Osteocyte (in vitro differentiated cells): ENCODE measurements around the gene TFAP2D. TPM values are rescaled to one million over a fixed set of nuclear protein-coding genes. Genes with fewer than 3 reads are reported as not detected.

Experiments
- DNase-seq: peaks from one replicate; pipeline ENCODE4 v3.0.0; 2021; ENCODE audit warnings: mixed read lengths; ENCODE audit not compliant: unreplicated experiment; ENCODE audit errors: extremely low spot score
- H3K27ac Mint-ChIP-seq: one replicate; pipeline ENCODE4 v1.8.0; 2021; ENCODE audit warnings: mild to moderate bottlenecking, mixed read lengths; ENCODE audit not compliant: unreplicated experiment
- H3K27me3 Mint-ChIP-seq: one replicate; pipeline ENCODE4 v1.8.0; 2021; ENCODE audit warnings: mixed read lengths; ENCODE audit not compliant: unreplicated experiment
- H3K36me3 Mint-ChIP-seq: one replicate; pipeline ENCODE4 v1.8.0; 2021; ENCODE audit warnings: mixed read lengths; ENCODE audit not compliant: unreplicated experiment
- H3K4me1 Mint-ChIP-seq: one replicate; pipeline ENCODE4 v1.8.0; 2021; ENCODE audit warnings: mixed read lengths; ENCODE audit not compliant: unreplicated experiment
- H3K4me3 Mint-ChIP-seq: one replicate; pipeline ENCODE4 v1.8.0; 2021; ENCODE audit warnings: mild to moderate bottlenecking, moderate library complexity, mixed read lengths; ENCODE audit not compliant: unreplicated experiment
- H3K9me3 Mint-ChIP-seq: one replicate; pipeline ENCODE4 v1.8.0; 2021; ENCODE audit warnings: mixed read lengths; ENCODE audit not compliant: unreplicated experiment
- total RNA-seq: library from RNA; stranded (reverse); gene quantifications from 2 replicates; pipeline ENCODE4 v1.2.1, GENCODE V29; 2021
- TF ChIP-seq, protein P1 (sequence below): fragments of 200-600 bp; sonication (generic); IDR thresholded peaks from 2 replicates; pipeline ENCODE4 v1.5.0; 2021; ENCODE audit warnings: antibody characterized with exemption, mild to moderate bottlenecking, moderate library complexity

TFAP2D gene
- total RNA-seq, 1 donor from 2014 or later = not detected

DNA sequence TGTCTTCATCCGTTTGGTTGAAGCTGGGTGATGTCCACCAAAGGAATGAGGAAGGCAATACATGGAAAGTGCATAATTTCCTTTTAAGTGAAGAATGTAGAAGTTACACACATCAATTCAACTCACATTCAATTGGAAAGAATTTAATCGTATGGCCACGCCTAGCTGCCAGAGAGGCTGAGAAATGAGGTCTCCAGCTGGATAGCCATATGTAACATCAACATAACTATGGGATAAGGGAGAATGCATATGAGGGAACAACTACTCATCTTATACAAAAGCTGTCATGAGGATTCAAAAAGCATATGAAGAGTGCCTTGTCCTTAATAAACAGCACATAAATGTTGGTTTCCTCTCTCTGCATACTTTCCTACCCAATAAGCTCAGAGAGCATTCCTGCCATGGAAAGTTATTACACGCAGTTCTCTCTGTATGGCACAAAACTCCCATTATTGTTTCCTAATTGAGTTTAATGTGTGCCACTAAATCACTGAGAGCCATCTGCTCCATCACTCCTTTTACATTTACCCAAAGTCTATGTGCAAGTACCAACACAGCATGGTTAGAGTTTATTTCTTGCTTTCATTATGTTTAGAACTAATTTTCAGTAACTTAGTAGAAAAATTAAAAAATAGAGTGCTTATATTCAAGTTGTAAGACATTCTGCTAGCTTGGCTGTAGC is 21.4 kb upstream of the TFAP2D start:
- Mint-ChIP-seq H3K36me3 (no peaks in the 10 kb centered on the region), H3K4me1 (no peaks in the 10 kb centered on the region), H3K9me3 (no peaks in the 10 kb centered on the region), H3K4me3 (no peak overlapping the region), H3K27ac (no peak overlapping the region), H3K27me3 (no peaks in the 10 kb centered on the region)
- DNase-seq = no peak
- TF ChIP-seq, protein P1, sequence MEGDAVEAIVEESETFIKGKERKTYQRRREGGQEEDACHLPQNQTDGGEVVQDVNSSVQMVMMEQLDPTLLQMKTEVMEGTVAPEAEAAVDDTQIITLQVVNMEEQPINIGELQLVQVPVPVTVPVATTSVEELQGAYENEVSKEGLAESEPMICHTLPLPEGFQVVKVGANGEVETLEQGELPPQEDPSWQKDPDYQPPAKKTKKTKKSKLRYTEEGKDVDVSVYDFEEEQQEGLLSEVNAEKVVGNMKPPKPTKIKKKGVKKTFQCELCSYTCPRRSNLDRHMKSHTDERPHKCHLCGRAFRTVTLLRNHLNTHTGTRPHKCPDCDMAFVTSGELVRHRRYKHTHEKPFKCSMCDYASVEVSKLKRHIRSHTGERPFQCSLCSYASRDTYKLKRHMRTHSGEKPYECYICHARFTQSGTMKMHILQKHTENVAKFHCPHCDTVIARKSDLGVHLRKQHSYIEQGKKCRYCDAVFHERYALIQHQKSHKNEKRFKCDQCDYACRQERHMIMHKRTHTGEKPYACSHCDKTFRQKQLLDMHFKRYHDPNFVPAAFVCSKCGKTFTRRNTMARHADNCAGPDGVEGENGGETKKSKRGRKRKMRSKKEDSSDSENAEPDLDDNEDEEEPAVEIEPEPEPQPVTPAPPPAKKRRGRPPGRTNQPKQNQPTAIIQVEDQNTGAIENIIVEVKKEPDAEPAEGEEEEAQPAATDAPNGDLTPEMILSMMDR = no peak

DNA sequence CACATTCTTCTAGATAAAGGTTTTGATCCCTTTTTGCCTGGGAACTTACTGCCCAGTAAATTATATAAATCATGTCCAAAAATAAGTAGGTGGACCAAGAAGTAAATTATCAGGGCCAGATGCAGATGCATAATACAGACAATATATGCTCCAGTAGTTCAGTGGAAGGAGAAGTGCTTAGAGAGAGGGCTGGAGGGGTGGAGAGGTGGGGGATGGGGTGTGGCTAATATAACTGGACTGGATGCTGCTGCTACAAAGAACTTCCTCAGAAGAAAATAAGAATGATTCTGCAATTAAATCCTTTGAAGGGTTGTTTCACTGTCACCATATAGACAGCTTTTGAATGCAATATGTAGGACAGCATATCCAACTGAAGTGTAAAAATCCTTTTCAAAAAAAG is 14.8 kb upstream of the TFAP2D start:
- Mint-ChIP-seq H3K27me3 (peaks cover 10% of the 10 kb centered on the region), H3K27ac (no peak overlapping the region), H3K4me3 (no peak overlapping the region), H3K4me1 (no peaks in the 10 kb centered on the region), H3K36me3 (no peaks in the 10 kb centered on the region), H3K9me3 (no peaks in the 10 kb centered on the region)
- no peak for DNase-seq
- TF ChIP-seq, protein P1 = no peak

DNA sequence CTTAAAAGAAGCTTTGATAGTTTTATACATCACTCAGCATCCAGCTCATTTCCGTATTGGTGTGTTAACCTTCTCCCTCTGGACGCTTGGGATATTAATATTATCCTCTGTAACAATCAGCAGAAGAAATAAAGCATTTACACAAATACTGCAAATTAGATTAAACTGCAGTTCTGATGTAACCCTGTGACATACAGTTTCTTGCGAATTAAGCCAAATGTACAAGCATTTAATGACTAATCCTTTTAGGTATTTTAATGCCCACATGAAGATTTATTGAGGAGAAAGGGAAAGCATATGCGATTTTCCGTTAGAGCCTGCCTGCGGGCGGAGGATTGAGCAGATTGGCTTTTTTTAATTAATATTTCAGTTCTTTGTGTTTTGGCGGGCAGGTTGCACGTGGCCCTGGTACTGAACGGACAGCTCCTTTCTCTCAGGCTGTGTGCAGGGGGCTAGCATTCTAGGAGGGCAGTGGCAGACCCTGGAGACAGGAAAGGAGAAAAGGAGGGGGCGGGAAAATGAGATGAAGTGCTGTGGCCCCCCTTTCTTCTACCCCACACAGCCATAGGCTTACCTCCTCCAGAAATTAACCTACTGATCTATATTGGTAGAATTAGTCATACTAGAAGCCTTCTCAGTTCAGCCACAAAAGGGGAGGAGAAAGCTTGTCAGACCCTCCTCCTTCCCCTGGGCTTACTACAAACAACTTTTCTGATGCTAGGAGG is 14.1 kb upstream of the TFAP2D start:
- Mint-ChIP-seq H3K36me3 (no peaks in the 10 kb centered on the region), H3K9me3 (no peaks in the 10 kb centered on the region), H3K4me1 (no peaks in the 10 kb centered on the region), H3K4me3 (no peak overlapping the region), H3K27me3 (peaks cover 11% of the 10 kb centered on the region), H3K27ac (no peak overlapping the region)
- DNase-seq = no peak
- TF ChIP-seq, protein P1 = no peak

DNA sequence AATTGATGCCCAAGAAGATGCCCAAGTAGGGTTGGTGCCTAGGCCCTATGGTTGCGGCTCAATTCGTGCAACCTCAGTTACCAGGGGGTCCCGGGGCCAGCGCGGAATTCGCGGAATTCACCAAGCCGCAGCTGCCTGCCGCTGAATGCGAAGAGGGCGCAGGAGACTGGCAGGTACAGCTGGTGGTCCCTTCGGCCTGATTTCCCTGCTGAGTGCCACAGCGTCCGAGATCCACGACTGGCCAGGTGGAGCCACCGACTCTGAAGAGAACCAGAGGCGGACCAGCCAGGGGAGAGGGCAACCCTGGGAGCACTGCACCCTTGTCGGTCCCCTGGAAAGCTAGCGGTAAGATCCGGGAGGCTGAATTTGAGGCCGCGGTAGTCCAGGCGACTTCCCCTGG is 6.8 kb upstream of the TFAP2D start:
- no peaks in the 10 kb centered on the region for H3K36me3 Mint-ChIP-seq
- H3K4me1 Mint-ChIP-seq = no peaks in the 10 kb centered on the region
- TF ChIP-seq, protein P1 = no peak
- no peak overlapping the region for H3K4me3 Mint-ChIP-seq
- H3K27me3 Mint-ChIP-seq = peaks cover 66% of the 10 kb centered on the region
- H3K9me3 Mint-ChIP-seq = no peaks in the 10 kb centered on the region
- no peak overlapping the region for H3K27ac Mint-ChIP-seq
- no peak for DNase-seq

DNA sequence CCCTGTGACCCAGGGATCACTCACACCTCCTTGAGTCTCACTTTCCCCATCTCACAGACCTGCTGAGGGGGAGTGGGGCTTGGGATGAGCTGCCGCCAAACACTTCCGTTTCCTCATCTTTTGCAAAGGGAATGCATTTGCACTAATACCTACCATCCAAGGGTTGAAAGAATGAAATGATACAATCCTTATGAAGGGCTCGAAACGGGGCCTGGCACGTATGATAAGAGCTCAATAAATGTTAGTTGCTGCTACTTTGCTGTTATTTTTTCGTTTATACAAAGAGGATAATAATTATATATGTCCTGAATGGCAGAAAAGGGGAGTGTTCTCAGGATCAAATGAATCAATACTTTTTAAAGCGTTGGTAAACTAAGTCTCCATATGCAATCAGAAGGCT is 6.1 kb upstream of the TFAP2D start:
- no peak overlapping the region for H3K4me3 Mint-ChIP-seq
- H3K9me3 Mint-ChIP-seq = no peaks in the 10 kb centered on the region

More for the DNA sequence above, 6.1 kb upstream of the TFAP2D start:
- H3K27ac Mint-ChIP-seq = no peak overlapping the region
- TF ChIP-seq, protein P1 = no peak
- DNase-seq = no peak
- H3K27me3 Mint-ChIP-seq = peaks cover 72% of the 10 kb centered on the region
- no peaks in the 10 kb centered on the region for H3K36me3 Mint-ChIP-seq
- no peaks in the 10 kb centered on the region for H3K4me1 Mint-ChIP-seq
